Measurements from ENCODE around the gene LRRC7.

The LRRC7 gene

GRCh38 chr1:70072231-70072751 lies 504.6 kb downstream of the LRRC7 start:
- no peak overlapping the region for H3K9ac ChIP-seq (ENCODE audit: low read depth, low read length)
- H3K4me1 ChIP-seq (ENCODE audit: insufficient read depth, low read length), result no peaks in the 10 kb centered on the region
- no peaks in the 10 kb centered on the region for H3K36me3 ChIP-seq (ENCODE audit: insufficient read depth, low read length)
- H3K9me3 ChIP-seq (ENCODE audit: control insufficient read depth, insufficient read depth, low read length), result no peaks in the 10 kb centered on the region

- no peak overlapping the region for H3K9ac ChIP-seq (ENCODE audit: low read depth, low read length)
- H3K36me3 ChIP-seq (ENCODE audit: insufficient read depth, low read length), result no peaks in the 10 kb centered on the region
- H3K9me3 ChIP-seq (ENCODE audit: control insufficient read depth, insufficient read depth, low read length), result no peaks in the 10 kb centered on the region
- no peaks in the 10 kb centered on the region for H3K4me1 ChIP-seq (ENCODE audit: insufficient read depth, low read length)
Measured at GRCh38 chr1:70075761-70076160, 508.0 kb downstream of the LRRC7 start.

GRCh38 chr1:70077066-70077465 lies 509.3 kb downstream of the LRRC7 start:
- Histone ChIP-seq H3K4me1 (ENCODE audit: insufficient read depth, low read length) (no peaks in the 10 kb centered on the region), H3K36me3 (ENCODE audit: insufficient read depth, low read length) (no peaks in the 10 kb centered on the region), H3K9ac (ENCODE audit: low read depth, low read length) (no peak overlapping the region), H3K9me3 (ENCODE audit: control insufficient read depth, insufficient read depth, low read length) (no peaks in the 10 kb centered on the region)

GRCh38 chr1:70079546-70079945 lies 511.8 kb downstream of the LRRC7 start:
- Histone ChIP-seq H3K36me3 (ENCODE audit: insufficient read depth, low read length) (no peaks in the 10 kb centered on the region), H3K4me1 (ENCODE audit: insufficient read depth, low read length) (no peaks in the 10 kb centered on the region), H3K9ac (ENCODE audit: low read depth, low read length) (no peak overlapping the region), H3K9me3 (ENCODE audit: control insufficient read depth, insufficient read depth, low read length) (no peaks in the 10 kb centered on the region)

- Histone ChIP-seq H3K4me1 (ENCODE audit: insufficient read depth, low read length) (no peaks in the 10 kb centered on the region), H3K9ac (ENCODE audit: low read depth, low read length) (no peak overlapping the region), H3K36me3 (ENCODE audit: insufficient read depth, low read length) (no peaks in the 10 kb centered on the region), H3K9me3 (ENCODE audit: control insufficient read depth, insufficient read depth, low read length) (no peaks in the 10 kb centered on the region)
Measured at GRCh38 chr1:70083519-70083918, 515.8 kb downstream of the LRRC7 start.

GRCh38 chr1:70084314-70084915 lies 516.7 kb downstream of the LRRC7 start:
- H3K4me1 ChIP-seq (ENCODE audit: insufficient read depth, low read length), result no peaks in the 10 kb centered on the region
- no peak overlapping the region for H3K9ac ChIP-seq (ENCODE audit: low read depth, low read length)
- H3K9me3 ChIP-seq (ENCODE audit: control insufficient read depth, insufficient read depth, low read length), result no peaks in the 10 kb centered on the region
- H3K36me3 ChIP-seq (ENCODE audit: insufficient read depth, low read length), result no peaks in the 10 kb centered on the region

- Histone ChIP-seq H3K9ac (ENCODE audit: low read depth, low read length) (no peak overlapping the region), H3K4me1 (ENCODE audit: insufficient read depth, low read length) (no peaks in the 10 kb centered on the region), H3K9me3 (ENCODE audit: control insufficient read depth, insufficient read depth, low read length) (no peaks in the 10 kb centered on the region), H3K36me3 (ENCODE audit: insufficient read depth, low read length) (no peaks in the 10 kb centered on the region)
Measured at GRCh38 chr1:70085521-70085920, 517.8 kb downstream of the LRRC7 start.

- no peak overlapping the region for H3K9ac ChIP-seq (ENCODE audit: low read depth, low read length)
- H3K9me3 ChIP-seq (ENCODE audit: control insufficient read depth, insufficient read depth, low read length), result no peaks in the 10 kb centered on the region
- H3K4me1 ChIP-seq (ENCODE audit: insufficient read depth, low read length), result 0 out of 2 replicates have a peak, but pooled peaks cover 3% of the 10 kb centered on the region
- no peaks in the 10 kb centered on the region for H3K36me3 ChIP-seq (ENCODE audit: insufficient read depth, low read length)
Measured at GRCh38 chr1:70086897-70087296, 519.2 kb downstream of the LRRC7 start.

GRCh38 chr1:70090141-70090540 lies 522.4 kb downstream of the LRRC7 start:
- no peaks in the 10 kb centered on the region for H3K36me3 ChIP-seq (ENCODE audit: insufficient read depth, low read length)
- no peaks in the 10 kb centered on the region for H3K9me3 ChIP-seq (ENCODE audit: control insufficient read depth, insufficient read depth, low read length)
- H3K4me1 ChIP-seq (ENCODE audit: insufficient read depth, low read length), result 0 out of 2 replicates have a peak, but pooled peaks cover 3% of the 10 kb centered on the region
- no peak overlapping the region for H3K9ac ChIP-seq (ENCODE audit: low read depth, low read length)

GRCh38 chr1:70090875-70091274 lies 523.2 kb downstream of the LRRC7 start:
- no peaks in the 10 kb centered on the region for H3K9me3 ChIP-seq (ENCODE audit: control insufficient read depth, insufficient read depth, low read length)
- no peaks in the 10 kb centered on the region for H3K36me3 ChIP-seq (ENCODE audit: insufficient read depth, low read length)
- H3K4me1 ChIP-seq (ENCODE audit: insufficient read depth, low read length), result 0 out of 2 replicates have a peak, but pooled peaks cover 3% of the 10 kb centered on the region
- H3K9ac ChIP-seq (ENCODE audit: low read depth, low read length), result no peak overlapping the region

GRCh38 chr1:70091811-70092210 lies 524.1 kb downstream of the LRRC7 start:
- H3K36me3 ChIP-seq (ENCODE audit: insufficient read depth, low read length), result no peaks in the 10 kb centered on the region
- no peaks in the 10 kb centered on the region for H3K9me3 ChIP-seq (ENCODE audit: control insufficient read depth, insufficient read depth, low read length)
- 0 out of 2 replicates have a peak, but pooled peaks cover 3% of the 10 kb centered on the region for H3K4me1 ChIP-seq (ENCODE audit: insufficient read depth, low read length)
- H3K9ac ChIP-seq (ENCODE audit: low read depth, low read length), result no peak overlapping the region

- Histone ChIP-seq H3K36me3 (ENCODE audit: insufficient read depth, low read length) (no peaks in the 10 kb centered on the region), H3K9ac (ENCODE audit: low read depth, low read length) (no peak overlapping the region), H3K9me3 (ENCODE audit: control insufficient read depth, insufficient read depth, low read length) (no peaks in the 10 kb centered on the region), H3K4me1 (ENCODE audit: insufficient read depth, low read length) (0 out of 2 replicates have a peak, but pooled peaks cover 3% of the 10 kb centered on the region)
Measured at GRCh38 chr1:70092526-70092925, 524.8 kb downstream of the LRRC7 start.

GRCh38 chr1:70093250-70093975 lies 525.7 kb downstream of the LRRC7 start:
- Histone ChIP-seq H3K9ac (ENCODE audit: low read depth, low read length) (no peak overlapping the region), H3K4me1 (ENCODE audit: insufficient read depth, low read length) (0 out of 2 replicates have a peak, but pooled peaks cover 3% of the 10 kb centered on the region)

GRCh38 chr1:70101231-70101630 lies 533.5 kb downstream of the LRRC7 start:
- H3K9me3 ChIP-seq (ENCODE audit: control insufficient read depth, insufficient read depth, low read length), result no peaks in the 10 kb centered on the region
- H3K36me3 ChIP-seq (ENCODE audit: insufficient read depth, low read length), result no peaks in the 10 kb centered on the region
- H3K9ac ChIP-seq (ENCODE audit: low read depth, low read length), result no peak overlapping the region
- H3K4me1 ChIP-seq (ENCODE audit: insufficient read depth, low read length), result no peaks in the 10 kb centered on the region

More at GRCh38 chr1:70093250-70093975, 525.7 kb downstream of the LRRC7 start:
- H3K9me3 ChIP-seq (ENCODE audit: control insufficient read depth, insufficient read depth, low read length), result no peaks in the 10 kb centered on the region
- no peaks in the 10 kb centered on the region for H3K36me3 ChIP-seq (ENCODE audit: insufficient read depth, low read length)

- H3K36me3 ChIP-seq (ENCODE audit: insufficient read depth, low read length), result no peaks in the 10 kb centered on the region
- no peaks in the 10 kb centered on the region for H3K4me1 ChIP-seq (ENCODE audit: insufficient read depth, low read length)
- no peaks in the 10 kb centered on the region for H3K9me3 ChIP-seq (ENCODE audit: control insufficient read depth, insufficient read depth, low read length)
- H3K9ac ChIP-seq (ENCODE audit: low read depth, low read length), result no peak overlapping the region
Measured at GRCh38 chr1:70101774-70102173, 534.1 kb downstream of the LRRC7 start.
